Smooth muscle cell (in vitro differentiated cells): ENCODE data around the gene DSE. TPM values are rescaled to one million over a fixed set of nuclear protein-coding genes. Genes with fewer than 3 reads are reported as not detected.

Source experiments
- DNase-seq: peaks from one replicate; lab custom pipeline; 2025; ENCODE audit not compliant: unreplicated experiment; lab: John Stamatoyannopoulos, UW
- H2AFZ ChIP-seq: fragments of 200-600 bp; sonication (generic); 2 replicates; pipeline ENCODE4 v1.6.0; 2016; ENCODE audit warnings: antibody characterized with exemption, low read depth, mild to moderate bottlenecking
- H3F3A ChIP-seq: fragments of 200-600 bp; sonication (generic); 2 replicates; pipeline ENCODE4 v1.6.0; 2017; ENCODE audit warnings: antibody characterized with exemption, low read depth
- H3K27ac ChIP-seq: fragments of 200-600 bp; sonication (generic); 2 replicates; pipeline ENCODE4 v1.5.1; 2016; ENCODE audit warnings: low read depth, mild to moderate bottlenecking
- H3K27me3 ChIP-seq: fragments of 200-600 bp; sonication (generic); 2 replicates; pipeline ENCODE4 v1.6.1; 2016; ENCODE audit warnings: low read depth, mild to moderate bottlenecking
- H3K36me3 ChIP-seq: fragments of 200-600 bp; sonication (generic); 2 replicates; pipeline ENCODE4 v1.5.1; 2016; ENCODE audit warnings: low read depth
- H3K4me1 ChIP-seq: fragments of 200-600 bp; sonication (generic); 2 replicates; pipeline ENCODE4 v1.5.1; 2016; ENCODE audit warnings: low read depth
- H3K4me2 ChIP-seq: fragments of 200-600 bp; sonication (generic); 2 replicates; pipeline ENCODE4 v1.6.0; 2016; ENCODE audit warnings: mild to moderate bottlenecking
- H3K4me3 ChIP-seq: fragments of 200-600 bp; sonication (generic); 2 replicates; pipeline ENCODE4 v1.5.1; 2016; ENCODE audit warnings: mild to moderate bottlenecking
- H3K79me2 ChIP-seq: fragments of 200-600 bp; sonication (generic); 2 replicates; pipeline ENCODE4 v1.6.0; 2016; ENCODE audit warnings: low read depth, mild to moderate bottlenecking
- H3K9ac ChIP-seq: fragments of 200-600 bp; sonication (generic); 2 replicates; pipeline ENCODE4 v1.6.0; 2016; ENCODE audit warnings: low read depth
- H3K9me3 ChIP-seq: fragments of 200-600 bp; sonication (generic); replicated peaks from 2 replicates; pipeline ENCODE4 v1.5.1; 2016; ENCODE audit warnings: low read depth
- H4K20me1 ChIP-seq: fragments of 200-600 bp; sonication (generic); 2 replicates; pipeline ENCODE4 v1.6.0; 2016; ENCODE audit warnings: low read depth
- CTCF ChIP-seq: fragments of 200-600 bp; sonication (generic); IDR thresholded peaks from 2 replicates; pipeline ENCODE4 v1.5.1; 2017; ENCODE audit warnings: borderline replicate concordance, mild to moderate bottlenecking, antibody characterized with exemption; ENCODE audit not compliant: insufficient read depth, poor library complexity, severe bottlenecking
- WGBS: methylation state at CpG from one replicate; pipeline ENCODE4 v1.1.7; 2016; ENCODE audit warnings: low lambda C conversion rate; 5-methylcytosine and 5-hydroxymethylcytosine counted together
- polyA plus RNA-seq: library from polyadenylated mRNA; unstranded; fragments of >200 nt; fragmentation: Nextera tagmentation; extraction: Ambion mirVana; gene quantifications from 2 replicates; pipeline ENCODE4 v1.2.1, GENCODE V29; 2016
- total RNA-seq: library from RNA; depleted of rRNA; stranded (reverse); fragments of >200 nt; gene quantifications from 2 replicates; pipeline ENCODE4 v1.2.3, GENCODE V29; 2014

Gene DSE
- total and polyA plus RNA-seq, 2 experiments from 2014 or later, result 38.6 to 76.2 TPM

- no peaks in the 10 kb centered on the region for H3K9me3 ChIP-seq
- DNase-seq, result no peak
- H3K79me2 ChIP-seq, result peaks cover 7% of the 10 kb centered on the region
- no peak overlapping the region for H3K27ac ChIP-seq
- no peak overlapping the region for H2AFZ ChIP-seq
- no peak overlapping the region for H3K4me2 ChIP-seq
- H3K36me3 ChIP-seq, result peaks cover 40% of the 10 kb centered on the region
- no peak for TF ChIP-seq CTCF
- H3K27me3 ChIP-seq, result no peaks in the 10 kb centered on the region
- WGBS, result 90% methylated on average over 4 of the region's 4 CpGs
- no peak overlapping the region for H3K4me3 ChIP-seq
- H3F3A ChIP-seq, result no peaks in the 10 kb centered on the region
- no peaks in the 10 kb centered on the region for H3K4me1 ChIP-seq
- H3K9ac ChIP-seq, result no peak overlapping the region
- peaks cover 3% of the 10 kb centered on the region for H4K20me1 ChIP-seq
Measured at GRCh38 chr6:116430860-116431259, 60.1 kb downstream of the DSE start.

GRCh38 chr6:116431964-116432595, 61.3 kb downstream of the DSE start:
- H4K20me1 ChIP-seq, result peaks cover 3% of the 10 kb centered on the region
- no peaks in the 10 kb centered on the region for H3K9me3 ChIP-seq
- no peaks in the 10 kb centered on the region for H3K27me3 ChIP-seq
- H3K4me3 ChIP-seq, result no peak overlapping the region
- H3K27ac ChIP-seq, result no peak overlapping the region
- H3K4me1 ChIP-seq, result no peaks in the 10 kb centered on the region
- DNase-seq, result no peak
- TF ChIP-seq CTCF, result no peak
- no peak overlapping the region for H3K9ac ChIP-seq
- no peak overlapping the region for H3K4me2 ChIP-seq
- no peaks in the 10 kb centered on the region for H3K79me2 ChIP-seq
- H3F3A ChIP-seq, result no peaks in the 10 kb centered on the region
- no peak overlapping the region for H2AFZ ChIP-seq
- H3K36me3 ChIP-seq, result peaks cover 31% of the 10 kb centered on the region

- Histone ChIP-seq H4K20me1 (peaks cover 3% of the 10 kb centered on the region), H3K4me1 (no peaks in the 10 kb centered on the region), H3K4me3 (no peak overlapping the region), H3K36me3 (peaks cover 28% of the 10 kb centered on the region), H2AFZ (no peak overlapping the region), H3K9ac (no peak overlapping the region), H3K79me2 (no peaks in the 10 kb centered on the region), H3K27ac (no peak overlapping the region), H3K27me3 (no peaks in the 10 kb centered on the region), H3K9me3 (no peaks in the 10 kb centered on the region), H3K4me2 (no peak overlapping the region), H3F3A (no peaks in the 10 kb centered on the region)
- 94% methylated on average over 4 of the region's 4 CpGs for WGBS
- TF ChIP-seq CTCF, result no peak
- no peak for DNase-seq
Measured at GRCh38 chr6:116433206-116433712, 62.5 kb downstream of the DSE start.
